Measurements from ENCODE around the gene DLGAP4.

DLGAP4 gene

GRCh38 chr20:36441027-36441414, 134.9 kb downstream of the DLGAP4 start:
- ChIA-PET CTCF (interaction anchor here (1.4 to 6.5 kb wide), 10 partner anchors 11 to 244 kb away, joined by 6 to 104 read pairs (median 42); no protein-coding TSS in a partner anchor), POLR2A (no interaction called here)
- no peak for TF ChIP-seq CTCF (IDR thresholded peaks at IDR 0.05; ENCODE audit: insufficient read depth, low read length, missing control alignments)
- no peak overlapping the region for H3K4me3 ChIP-seq (ENCODE audit: low read depth, low read length)
- DNase-seq (ENCODE audit: low read depth, low spot score) = no peak

GRCh38 chr20:36441416-36441815, 135.3 kb downstream of the DLGAP4 start:
- no peak for DNase-seq (ENCODE audit: low read depth, low spot score)
- no peak for TF ChIP-seq CTCF (IDR thresholded peaks at IDR 0.05; ENCODE audit: insufficient read depth, low read length, missing control alignments)
- ChIA-PET POLR2A (no interaction called here), CTCF (interaction anchor here (1.4 to 6.5 kb wide), 8 partner anchors 10 to 244 kb away, joined by 6 to 104 read pairs (median 52); no protein-coding TSS in a partner anchor)
- H3K4me3 ChIP-seq (ENCODE audit: low read depth, low read length) = no peak overlapping the region

GRCh38 chr20:36445847-36446246, 139.7 kb downstream of the DLGAP4 start:
- no peak for DNase-seq (ENCODE audit: low read depth, low spot score)
- H3K4me3 ChIP-seq (ENCODE audit: low read depth, low read length) = no peak overlapping the region
- CTCF ChIA-PET = interaction anchor here (2.6 kb wide), 1 partner anchor 243 kb away, joined by 10 read pairs; no protein-coding TSS in a partner anchor
- POLR2A ChIA-PET = no interaction called here
- no peak for TF ChIP-seq CTCF (IDR thresholded peaks at IDR 0.05; ENCODE audit: insufficient read depth, low read length, missing control alignments)

GRCh38 chr20:36446557-36446956, 140.4 kb downstream of the DLGAP4 start:
- no peak for DNase-seq (ENCODE audit: low read depth, low spot score)
- TF ChIP-seq CTCF (IDR thresholded peaks at IDR 0.05; ENCODE audit: insufficient read depth, low read length, missing control alignments) = no peak
- H3K4me3 ChIP-seq (ENCODE audit: low read depth, low read length) = no peak overlapping the region
- ChIA-PET CTCF (interaction anchor here (2.6 kb wide), 1 partner anchor 244 kb away, joined by 10 read pairs; no protein-coding TSS in a partner anchor), POLR2A (no interaction called here)

- ChIA-PET POLR2A (no interaction called here), CTCF (interaction anchor here (2.6 to 9.3 kb wide), 2 partner anchors 9 to 245 kb away, joined by 10 to 84 read pairs; no protein-coding TSS in a partner anchor)
- no peak overlapping the region for H3K4me3 ChIP-seq (ENCODE audit: low read depth, low read length)
- TF ChIP-seq CTCF (IDR thresholded peaks at IDR 0.05; ENCODE audit: insufficient read depth, low read length, missing control alignments) = no peak
- DNase-seq (ENCODE audit: low read depth, low spot score) = no peak
These were observed 141.0 kb downstream of the DLGAP4 start for GRCh38 chr20:36447101-36447500.

- CTCF ChIA-PET = interaction anchor here (9.3 kb wide), 1 partner anchor 11 kb away, joined by 84 read pairs; no protein-coding TSS in a partner anchor
- H3K4me3 ChIP-seq (ENCODE audit: low read depth, low read length) = no peak overlapping the region
- TF ChIP-seq CTCF (IDR thresholded peaks at IDR 0.05; ENCODE audit: insufficient read depth, low read length, missing control alignments) = no peak
- no peak for DNase-seq (ENCODE audit: low read depth, low spot score)
- POLR2A ChIA-PET = no interaction called here
These were observed 143.5 kb downstream of the DLGAP4 start for GRCh38 chr20:36449663-36450062.

Measured in AG04449 (cell line).